Measurements from ENCODE around the gene VARS2. TPM values are rescaled to one million over a fixed set of nuclear protein-coding genes. Genes with fewer than 3 reads are reported as not detected.

VARS2 gene
- total RNA-seq, 1 experiment from 2014 or later: 39.8 TPM

- Histone ChIP-seq H3K27me3 (ENCODE audit: insufficient read depth, low read length) (no peaks in the 10 kb centered on the region), H3K9ac (ENCODE audit: low read length) (no peak overlapping the region), H3K9me3 (ENCODE audit: control insufficient read depth in 1 of 2, insufficient read depth in 1 of 2, low read depth in 1 of 2, low read length in 2 of 2) (no peaks in the 10 kb centered on the region), H3K4me1 (ENCODE audit: control insufficient read depth in 1 of 2, insufficient read depth in 2 of 2, low read length in 2 of 2) (no peaks in the 10 kb centered on the region; a peak in 1 of 4 replicates), H2AFZ (ENCODE audit: low read depth, low read length, poor library complexity, severe bottlenecking) (no peak overlapping the region), H3K79me2 (ENCODE audit: insufficient read depth, low read length) (no peaks in the 10 kb centered on the region), H3K27ac (ENCODE audit: low read depth, low read length) (no peak overlapping the region), H3K4me3 (replicated peaks in 1 of 2; ENCODE audit: low read depth in 1 of 2, low read length in 2 of 2) (no peak overlapping the region), H3K36me3 (ENCODE audit: control insufficient read depth in 1 of 2, insufficient read depth in 2 of 2, low read length in 2 of 2) (no peaks in the 10 kb centered on the region), H4K20me1 (ENCODE audit: insufficient read depth) (no peaks in the 10 kb centered on the region), H3K9me2 (ENCODE audit: insufficient read depth) (no peaks in the 10 kb centered on the region), H3K4me2 (ENCODE audit: low read length) (no peak overlapping the region)
- ATAC-seq: no peak
- ChIA-PET POLR2A (no interaction called here), CTCF (no interaction called here), RAD21 (ENCODE audit: low non-redundant PET in 1 of 2, low total read pairs in 2 of 2, uncharacterized antibody in 2 of 2, unreplicated experiment in 2 of 2) (no interaction called here)
- no peak for DNase-seq (ENCODE audit: low read depth, low spot score)
- no TSS peak for BruUV-seq (replicated peaks)
- TF ChIP-seq EZH2 (IDR thresholded peaks at IDR 0.05) (no peak), ELF1 (IDR thresholded peaks at IDR 0.05; ENCODE audit: borderline replicate concordance, low read depth) (no peak), TCF7L2 (IDR thresholded peaks at IDR 0.05; ENCODE audit: borderline replicate concordance, extremely low read depth, insufficient read depth, insufficient read length) (no peak), SP1 (IDR thresholded peaks at IDR 0.05; ENCODE audit: low read depth) (no peak), MAX (IDR thresholded peaks at IDR 0.05) (no peak), EGR1 (IDR thresholded peaks at IDR 0.05; ENCODE audit: low read depth) (no peak), YY1 (IDR thresholded peaks at IDR 0.05; ENCODE audit: extremely low read depth, insufficient replicate concordance, low read depth, low read length) (no peak), CBX3 (IDR thresholded peaks at IDR 0.05; ENCODE audit: low read depth) (no peak), ZFX (IDR thresholded peaks at IDR 0.05) (no peak), JUND (IDR thresholded peaks at IDR 0.05) (no peak), EZH2phosphoT487 (IDR thresholded peaks at IDR 0.05; ENCODE audit: borderline replicate concordance) (no peak), CEBPB (IDR thresholded peaks at IDR 0.05; ENCODE audit: low read depth) (no peak)
- TF ChIP-seq, protein P1, sequence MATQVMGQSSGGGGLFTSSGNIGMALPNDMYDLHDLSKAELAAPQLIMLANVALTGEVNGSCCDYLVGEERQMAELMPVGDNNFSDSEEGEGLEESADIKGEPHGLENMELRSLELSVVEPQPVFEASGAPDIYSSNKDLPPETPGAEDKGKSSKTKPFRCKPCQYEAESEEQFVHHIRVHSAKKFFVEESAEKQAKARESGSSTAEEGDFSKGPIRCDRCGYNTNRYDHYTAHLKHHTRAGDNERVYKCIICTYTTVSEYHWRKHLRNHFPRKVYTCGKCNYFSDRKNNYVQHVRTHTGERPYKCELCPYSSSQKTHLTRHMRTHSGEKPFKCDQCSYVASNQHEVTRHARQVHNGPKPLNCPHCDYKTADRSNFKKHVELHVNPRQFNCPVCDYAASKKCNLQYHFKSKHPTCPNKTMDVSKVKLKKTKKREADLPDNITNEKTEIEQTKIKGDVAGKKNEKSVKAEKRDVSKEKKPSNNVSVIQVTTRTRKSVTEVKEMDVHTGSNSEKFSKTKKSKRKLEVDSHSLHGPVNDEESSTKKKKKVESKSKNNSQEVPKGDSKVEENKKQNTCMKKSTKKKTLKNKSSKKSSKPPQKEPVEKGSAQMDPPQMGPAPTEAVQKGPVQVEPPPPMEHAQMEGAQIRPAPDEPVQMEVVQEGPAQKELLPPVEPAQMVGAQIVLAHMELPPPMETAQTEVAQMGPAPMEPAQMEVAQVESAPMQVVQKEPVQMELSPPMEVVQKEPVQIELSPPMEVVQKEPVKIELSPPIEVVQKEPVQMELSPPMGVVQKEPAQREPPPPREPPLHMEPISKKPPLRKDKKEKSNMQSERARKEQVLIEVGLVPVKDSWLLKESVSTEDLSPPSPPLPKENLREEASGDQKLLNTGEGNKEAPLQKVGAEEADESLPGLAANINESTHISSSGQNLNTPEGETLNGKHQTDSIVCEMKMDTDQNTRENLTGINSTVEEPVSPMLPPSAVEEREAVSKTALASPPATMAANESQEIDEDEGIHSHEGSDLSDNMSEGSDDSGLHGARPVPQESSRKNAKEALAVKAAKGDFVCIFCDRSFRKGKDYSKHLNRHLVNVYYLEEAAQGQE (IDR thresholded peaks at IDR 0.05; ENCODE audit: low read depth): no peak
- TF ChIP-seq, protein P2, sequence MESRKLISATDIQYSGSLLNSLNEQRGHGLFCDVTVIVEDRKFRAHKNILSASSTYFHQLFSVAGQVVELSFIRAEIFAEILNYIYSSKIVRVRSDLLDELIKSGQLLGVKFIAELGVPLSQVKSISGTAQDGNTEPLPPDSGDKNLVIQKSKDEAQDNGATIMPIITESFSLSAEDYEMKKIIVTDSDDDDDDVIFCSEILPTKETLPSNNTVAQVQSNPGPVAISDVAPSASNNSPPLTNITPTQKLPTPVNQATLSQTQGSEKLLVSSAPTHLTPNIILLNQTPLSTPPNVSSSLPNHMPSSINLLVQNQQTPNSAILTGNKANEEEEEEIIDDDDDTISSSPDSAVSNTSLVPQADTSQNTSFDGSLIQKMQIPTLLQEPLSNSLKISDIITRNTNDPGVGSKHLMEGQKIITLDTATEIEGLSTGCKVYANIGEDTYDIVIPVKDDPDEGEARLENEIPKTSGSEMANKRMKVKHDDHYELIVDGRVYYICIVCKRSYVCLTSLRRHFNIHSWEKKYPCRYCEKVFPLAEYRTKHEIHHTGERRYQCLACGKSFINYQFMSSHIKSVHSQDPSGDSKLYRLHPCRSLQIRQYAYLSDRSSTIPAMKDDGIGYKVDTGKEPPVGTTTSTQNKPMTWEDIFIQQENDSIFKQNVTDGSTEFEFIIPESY (IDR thresholded peaks at IDR 0.05; ENCODE audit: extremely low read depth, insufficient replicate concordance, low read length): no peak
- intact Hi-C loops (cut with micrococcal nuclease): no loop called here
Measured at GRCh38 chr6:30964075-30964474, 50.0 kb downstream of the VARS2 start.
